Stimulated activated CD4-positive, alpha-beta T cell treated with anti-CD3 and anti-CD28 coated beads, Interleukin-12 subunit alpha, Interleukin-12 subunit beta, amount 100 ng/mL, for 24 hours (primary cell): Measurements from ENCODE around the gene NABP1.

ENCODE experiments used
- DNase-seq, 2 experiments: peaks; one replicate each; pipeline ENCODE4 v3.0.0-alpha.2; 2020; ENCODE audit warnings: low read depth in 2 of 2

NABP1 gene

GRCh38 chr2:191649519-191649918, 28.4 kb upstream of the NABP1 start:
- DNase-seq, result no peak

GRCh38 chr2:191650896-191651773, 26.8 kb upstream of the NABP1 start:
- no peak for DNase-seq

GRCh38 chr2:191653667-191654391, 24.1 kb upstream of the NABP1 start:
- DNase-seq, result no peak

- no peak for DNase-seq
These were observed 21.5 kb upstream of the NABP1 start for GRCh38 chr2:191656391-191656790.

GRCh38 chr2:191656792-191657191, 21.1 kb upstream of the NABP1 start:
- DNase-seq, result no peak

GRCh38 chr2:191657977-191658376, 20.0 kb upstream of the NABP1 start:
- no peak for DNase-seq

GRCh38 chr2:191659198-191659597, 18.7 kb upstream of the NABP1 start:
- no peak for DNase-seq

GRCh38 chr2:191660575-191660974, 17.4 kb upstream of the NABP1 start:
- DNase-seq, result no peak

GRCh38 chr2:191661097-191661924, 16.6 kb upstream of the NABP1 start:
- no peak for DNase-seq

GRCh38 chr2:191664823-191665677, 12.9 kb upstream of the NABP1 start:
- DNase-seq, result no peak

- DNase-seq, result no peak
These were observed 11.7 kb upstream of the NABP1 start for GRCh38 chr2:191666226-191666625.

GRCh38 chr2:191666732-191667131, 11.2 kb upstream of the NABP1 start:
- DNase-seq, result no peak

- DNase-seq, result no peak
These were observed 7.9 kb upstream of the NABP1 start for GRCh38 chr2:191670076-191670475.

GRCh38 chr2:191670787-191671186, 7.1 kb upstream of the NABP1 start:
- DNase-seq, result no peak

GRCh38 chr2:191675807-191676721, 1.9 kb upstream of the NABP1 start:
- DNase-seq, result peak in 1 of 2 experiments; percentile 39

- DNase-seq, result no peak
These were observed 918 bp upstream of the NABP1 start for GRCh38 chr2:191676790-191677645.

GRCh38 chr2:191678437-191679100, 633 bp downstream of the NABP1 start:
- peak; percentile 41 to 74 for DNase-seq

- no peak for DNase-seq
These were observed 2.1 kb downstream of the NABP1 start for GRCh38 chr2:191679818-191680600.
